ENCODE results near the gene HECTD4.

The HECTD4 gene

DNA sequence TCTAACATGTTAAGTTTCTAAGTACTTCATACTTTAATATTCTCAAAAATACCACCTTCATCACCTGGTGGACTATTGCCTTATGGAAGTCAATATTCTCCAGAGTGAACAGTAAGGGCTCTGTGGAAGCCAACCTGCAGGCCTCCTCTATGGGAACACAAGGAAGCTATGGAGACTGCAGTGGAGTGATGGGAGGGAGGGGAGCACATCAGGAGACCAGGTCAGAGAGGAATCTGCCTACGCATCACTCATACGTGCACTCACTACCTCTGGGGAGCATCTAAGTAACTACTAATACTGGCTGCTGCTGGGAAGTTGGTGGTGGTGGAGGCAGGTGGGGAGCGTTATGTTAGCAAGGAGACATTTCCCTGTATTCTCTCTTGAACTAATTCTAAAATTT lies 19.9 kb downstream of the HECTD4 start:
- H3K4me1 Mint-ChIP-seq: no peaks in the 10 kb centered on the region
- H3K9me3 Mint-ChIP-seq: no peaks in the 10 kb centered on the region
- TF ChIP-seq, protein P1, sequence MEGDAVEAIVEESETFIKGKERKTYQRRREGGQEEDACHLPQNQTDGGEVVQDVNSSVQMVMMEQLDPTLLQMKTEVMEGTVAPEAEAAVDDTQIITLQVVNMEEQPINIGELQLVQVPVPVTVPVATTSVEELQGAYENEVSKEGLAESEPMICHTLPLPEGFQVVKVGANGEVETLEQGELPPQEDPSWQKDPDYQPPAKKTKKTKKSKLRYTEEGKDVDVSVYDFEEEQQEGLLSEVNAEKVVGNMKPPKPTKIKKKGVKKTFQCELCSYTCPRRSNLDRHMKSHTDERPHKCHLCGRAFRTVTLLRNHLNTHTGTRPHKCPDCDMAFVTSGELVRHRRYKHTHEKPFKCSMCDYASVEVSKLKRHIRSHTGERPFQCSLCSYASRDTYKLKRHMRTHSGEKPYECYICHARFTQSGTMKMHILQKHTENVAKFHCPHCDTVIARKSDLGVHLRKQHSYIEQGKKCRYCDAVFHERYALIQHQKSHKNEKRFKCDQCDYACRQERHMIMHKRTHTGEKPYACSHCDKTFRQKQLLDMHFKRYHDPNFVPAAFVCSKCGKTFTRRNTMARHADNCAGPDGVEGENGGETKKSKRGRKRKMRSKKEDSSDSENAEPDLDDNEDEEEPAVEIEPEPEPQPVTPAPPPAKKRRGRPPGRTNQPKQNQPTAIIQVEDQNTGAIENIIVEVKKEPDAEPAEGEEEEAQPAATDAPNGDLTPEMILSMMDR (IDR thresholded peaks at IDR 0.05; ENCODE audit: unreplicated experiment in 3 of 3): no peak
- no peaks in the 10 kb centered on the region for H3K36me3 Mint-ChIP-seq (ENCODE audit: low read depth)
- no peak overlapping the region for H3K27ac Mint-ChIP-seq
- no peaks in the 10 kb centered on the region for H3K27me3 Mint-ChIP-seq (ENCODE audit: low read depth)
- no peak overlapping the region for H3K4me3 Mint-ChIP-seq

DNA sequence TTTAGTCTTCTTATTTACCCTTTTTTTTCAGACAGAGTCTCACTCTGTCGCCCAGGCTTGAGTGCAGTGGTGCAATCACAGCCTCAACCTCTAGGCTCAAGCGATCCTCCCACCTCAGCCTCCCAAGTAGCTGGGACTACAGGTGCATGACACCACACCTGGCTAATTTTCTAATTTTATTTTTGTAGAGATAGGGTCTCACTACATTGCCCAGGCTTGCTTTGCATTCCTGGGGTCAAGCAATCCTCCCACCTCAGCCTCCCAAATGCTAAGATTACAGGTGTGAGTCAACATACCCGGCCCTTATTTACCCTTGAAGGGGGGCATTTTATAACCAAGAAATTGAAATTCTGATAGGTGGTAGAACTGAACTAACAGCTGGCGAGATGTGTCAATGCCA lies 21.0 kb downstream of the HECTD4 start:
- Mint-ChIP-seq H3K9me3 (no peaks in the 10 kb centered on the region), H3K36me3 (ENCODE audit: low read depth) (no peaks in the 10 kb centered on the region), H3K27ac (no peak overlapping the region), H3K27me3 (ENCODE audit: low read depth) (no peaks in the 10 kb centered on the region), H3K4me1 (no peaks in the 10 kb centered on the region), H3K4me3 (no peak overlapping the region)
- TF ChIP-seq, protein P1 (IDR thresholded peaks at IDR 0.05; ENCODE audit: unreplicated experiment in 3 of 3): no peak

DNA sequence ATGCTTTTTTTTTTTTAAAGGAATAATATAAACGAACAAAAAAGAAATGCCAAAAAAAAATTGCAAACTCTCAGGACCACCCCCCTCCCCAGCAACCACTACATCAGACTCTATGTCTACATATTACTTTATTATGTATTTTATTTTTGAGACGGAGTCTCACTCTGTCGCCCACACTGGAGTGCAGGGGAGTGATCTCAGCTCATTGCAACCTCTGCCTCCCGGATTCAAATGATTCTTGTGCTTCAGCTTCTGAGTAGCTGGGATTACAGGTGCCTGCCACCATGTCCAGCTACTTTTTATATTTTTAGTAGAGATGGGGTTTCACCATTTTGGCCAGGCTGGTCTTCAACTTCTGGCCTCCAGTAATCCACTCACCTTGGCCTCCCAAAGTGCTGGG lies 22.9 kb downstream of the HECTD4 start:
- H3K9me3 Mint-ChIP-seq: no peaks in the 10 kb centered on the region
- H3K27ac Mint-ChIP-seq: no peak overlapping the region
- no peaks in the 10 kb centered on the region for H3K27me3 Mint-ChIP-seq (ENCODE audit: low read depth)
- H3K4me1 Mint-ChIP-seq: no peaks in the 10 kb centered on the region
- no peaks in the 10 kb centered on the region for H3K36me3 Mint-ChIP-seq (ENCODE audit: low read depth)
- TF ChIP-seq, protein P1 (IDR thresholded peaks at IDR 0.05; ENCODE audit: unreplicated experiment in 3 of 3): no peak
- no peak overlapping the region for H3K4me3 Mint-ChIP-seq

DNA sequence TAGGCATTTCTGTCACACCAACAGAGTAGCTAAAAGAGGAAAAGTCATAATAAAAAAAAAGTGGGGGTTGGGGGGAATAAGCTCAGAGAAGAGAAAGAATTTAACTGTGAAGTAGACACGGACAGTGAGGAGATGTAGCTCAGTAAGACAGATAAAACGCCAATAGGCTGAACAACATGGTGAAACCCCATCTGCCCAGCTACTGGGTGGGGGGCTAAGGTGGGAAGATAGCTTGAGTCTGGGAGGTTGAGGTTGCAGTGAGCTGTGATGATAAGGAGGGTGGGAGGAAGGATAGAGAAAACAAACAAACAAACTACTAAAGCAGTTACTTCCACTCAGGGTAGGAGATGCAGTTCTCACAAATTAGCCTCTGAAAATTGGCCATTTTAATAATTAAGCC lies 25.0 kb downstream of the HECTD4 start:
- H3K36me3 Mint-ChIP-seq (ENCODE audit: low read depth): no peaks in the 10 kb centered on the region
- H3K4me1 Mint-ChIP-seq: no peaks in the 10 kb centered on the region
- H3K27ac Mint-ChIP-seq: no peak overlapping the region
- H3K9me3 Mint-ChIP-seq: no peaks in the 10 kb centered on the region
- TF ChIP-seq, protein P1 (IDR thresholded peaks at IDR 0.05; ENCODE audit: unreplicated experiment in 3 of 3): no peak
- H3K27me3 Mint-ChIP-seq (ENCODE audit: low read depth): no peaks in the 10 kb centered on the region
- no peak overlapping the region for H3K4me3 Mint-ChIP-seq

DNA sequence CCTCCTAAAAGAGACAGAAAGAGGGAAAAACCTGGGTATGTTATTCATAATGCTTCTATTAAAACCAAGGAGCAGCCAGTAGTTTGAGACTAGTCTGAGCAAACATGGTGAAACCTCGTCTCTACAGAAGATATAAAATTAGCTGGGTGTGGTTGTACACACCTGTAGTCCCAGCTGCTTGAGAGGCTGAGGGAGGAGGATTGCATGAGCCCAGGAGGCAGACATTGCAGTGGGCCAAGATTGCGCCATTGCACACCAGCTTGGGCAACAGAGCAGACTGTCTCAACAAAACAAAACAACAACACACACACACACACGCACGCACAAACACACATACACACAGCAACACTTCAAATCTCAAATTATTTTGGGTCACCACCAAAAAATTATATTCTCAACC lies 27.8 kb downstream of the HECTD4 start:
- peaks cover 24% of the 10 kb centered on the region for H3K4me1 Mint-ChIP-seq
- H3K27me3 Mint-ChIP-seq (ENCODE audit: low read depth): no peaks in the 10 kb centered on the region
- TF ChIP-seq, protein P1 (IDR thresholded peaks at IDR 0.05; ENCODE audit: unreplicated experiment in 3 of 3): no peak
- no peak overlapping the region for H3K4me3 Mint-ChIP-seq
- no peak overlapping the region for H3K27ac Mint-ChIP-seq
- no peaks in the 10 kb centered on the region for H3K9me3 Mint-ChIP-seq
- H3K36me3 Mint-ChIP-seq (ENCODE audit: low read depth): no peaks in the 10 kb centered on the region

DNA sequence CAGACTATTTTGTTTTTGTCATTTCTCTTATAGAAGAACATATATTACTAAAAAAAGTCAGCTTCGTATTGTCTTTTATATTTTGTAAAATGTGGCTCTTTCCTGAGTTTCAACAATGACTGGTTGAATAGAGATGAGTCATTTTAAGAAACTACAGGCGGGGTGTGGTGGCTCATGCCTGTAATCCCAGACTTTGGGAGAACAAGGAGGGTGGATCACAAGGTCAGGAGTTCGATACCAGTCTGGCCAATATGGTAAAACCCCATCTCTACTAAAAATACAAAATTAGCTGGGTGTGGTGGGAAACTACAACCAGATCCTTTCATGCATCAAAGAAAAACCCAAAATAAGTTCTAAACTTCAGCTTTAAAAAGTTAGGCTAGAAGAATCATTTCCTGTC lies 28.8 kb downstream of the HECTD4 start:
- no peaks in the 10 kb centered on the region for H3K9me3 Mint-ChIP-seq
- peaks cover 30% of the 10 kb centered on the region for H3K4me1 Mint-ChIP-seq
- H3K27me3 Mint-ChIP-seq (ENCODE audit: low read depth): no peaks in the 10 kb centered on the region
- no peak overlapping the region for H3K4me3 Mint-ChIP-seq
- TF ChIP-seq, protein P1 (IDR thresholded peaks at IDR 0.05; ENCODE audit: unreplicated experiment in 3 of 3): no peak
- H3K36me3 Mint-ChIP-seq (ENCODE audit: low read depth): no peaks in the 10 kb centered on the region
- H3K27ac Mint-ChIP-seq: no peak overlapping the region

Measured in nephron (organoid).